Measurements from ENCODE around the gene MAST3. TPM values are rescaled to one million over a fixed set of nuclear protein-coding genes. Genes with fewer than 3 reads are reported as not detected.

The MAST3 gene
- total RNA-seq, 3 donors from 2014 or later: 25.2 to 37.3 (median 34.7) TPM

DNA sequence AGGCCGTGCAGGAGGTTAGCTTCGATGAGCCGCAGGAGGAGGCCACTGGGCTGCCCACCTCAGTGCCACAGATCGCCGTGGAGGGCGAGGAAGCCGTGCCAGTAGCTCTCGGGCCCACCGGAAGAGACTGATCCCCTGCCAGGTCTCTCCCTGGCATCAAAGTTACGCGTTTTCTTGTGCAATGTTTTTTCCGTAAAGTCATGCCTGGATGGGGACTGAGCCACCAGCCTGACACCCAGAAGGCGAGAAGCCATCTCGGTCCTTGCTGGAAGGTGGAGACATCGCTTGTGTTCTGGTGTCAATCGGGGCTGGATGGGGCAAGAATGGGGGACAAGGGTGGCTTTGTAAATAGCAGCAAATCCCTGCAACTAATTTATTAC lies 52.0 kb downstream of the MAST3 start:
- TF ChIP-seq, protein P1, sequence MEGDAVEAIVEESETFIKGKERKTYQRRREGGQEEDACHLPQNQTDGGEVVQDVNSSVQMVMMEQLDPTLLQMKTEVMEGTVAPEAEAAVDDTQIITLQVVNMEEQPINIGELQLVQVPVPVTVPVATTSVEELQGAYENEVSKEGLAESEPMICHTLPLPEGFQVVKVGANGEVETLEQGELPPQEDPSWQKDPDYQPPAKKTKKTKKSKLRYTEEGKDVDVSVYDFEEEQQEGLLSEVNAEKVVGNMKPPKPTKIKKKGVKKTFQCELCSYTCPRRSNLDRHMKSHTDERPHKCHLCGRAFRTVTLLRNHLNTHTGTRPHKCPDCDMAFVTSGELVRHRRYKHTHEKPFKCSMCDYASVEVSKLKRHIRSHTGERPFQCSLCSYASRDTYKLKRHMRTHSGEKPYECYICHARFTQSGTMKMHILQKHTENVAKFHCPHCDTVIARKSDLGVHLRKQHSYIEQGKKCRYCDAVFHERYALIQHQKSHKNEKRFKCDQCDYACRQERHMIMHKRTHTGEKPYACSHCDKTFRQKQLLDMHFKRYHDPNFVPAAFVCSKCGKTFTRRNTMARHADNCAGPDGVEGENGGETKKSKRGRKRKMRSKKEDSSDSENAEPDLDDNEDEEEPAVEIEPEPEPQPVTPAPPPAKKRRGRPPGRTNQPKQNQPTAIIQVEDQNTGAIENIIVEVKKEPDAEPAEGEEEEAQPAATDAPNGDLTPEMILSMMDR (IDR thresholded peaks at IDR 0.05): no peak
- intact Hi-C loops (cut with DNase I, micrococcal nuclease): no loop called here
- Histone ChIP-seq H3K4me3 (no peak overlapping the region), H3K4me1 (ENCODE audit: low read depth) (peaks cover 17% of the 10 kb centered on the region), H3K36me3 (ENCODE audit: low read depth) (peaks cover 4% of the 10 kb centered on the region), H3K9me3 (no peaks in the 10 kb centered on the region)
- DNase-seq: no peak
- no peak for ATAC-seq

DNA sequence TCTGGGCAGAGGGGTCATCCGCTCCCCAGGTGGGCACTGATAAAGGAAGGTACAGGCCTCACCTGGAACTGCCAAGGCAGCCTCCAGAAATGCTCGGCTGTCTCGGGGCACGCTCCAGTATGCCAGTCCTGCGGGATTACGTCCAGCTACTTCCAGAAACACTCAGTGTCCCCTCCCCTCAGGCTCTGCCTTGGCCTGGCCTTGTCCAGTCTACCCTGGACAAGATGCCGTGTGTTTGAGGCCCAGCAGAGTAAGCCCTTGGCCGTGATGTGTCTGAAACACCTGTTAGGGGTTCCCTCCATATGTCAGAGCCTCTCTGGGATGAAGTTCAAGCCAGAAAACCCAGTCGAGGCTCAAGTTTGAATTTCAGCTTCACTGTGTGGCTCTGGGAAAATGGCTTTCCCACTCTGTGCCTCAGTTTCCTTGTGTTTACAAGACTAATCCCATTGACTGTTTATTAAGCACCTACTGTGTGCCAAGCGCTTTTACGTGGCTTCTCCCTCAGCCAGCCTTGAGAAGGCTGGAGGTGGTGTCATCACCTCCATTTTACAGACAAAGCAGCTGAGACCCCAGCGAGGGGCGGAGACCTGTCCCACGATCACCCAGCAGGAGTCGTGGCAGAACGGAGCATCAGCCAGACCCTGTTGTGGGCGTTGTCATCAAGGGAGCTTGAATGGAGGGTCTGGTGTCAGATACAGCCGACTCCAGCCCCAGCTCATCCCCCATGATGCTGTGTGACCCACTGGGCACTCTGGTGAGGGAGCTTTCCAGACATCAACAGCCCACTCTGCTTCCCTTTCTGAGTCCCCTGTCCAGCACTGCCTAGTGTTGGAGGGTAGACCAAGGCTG lies 53.4 kb downstream of the MAST3 start:
- no peak overlapping the region for H3K4me3 ChIP-seq
- intact Hi-C loops (cut with DNase I, micrococcal nuclease): no loop called here
- peak in 2 of 3 donors; percentile 22 to 45 for DNase-seq
- TF ChIP-seq, protein P1 (IDR thresholded peaks at IDR 0.05): no peak
- no peaks in the 10 kb centered on the region for H3K9me3 ChIP-seq
- peaks cover 25% of the 10 kb centered on the region for H3K4me1 ChIP-seq (ENCODE audit: low read depth)
- no peak for ATAC-seq
- H3K36me3 ChIP-seq (ENCODE audit: low read depth): peaks cover 4% of the 10 kb centered on the region

DNA sequence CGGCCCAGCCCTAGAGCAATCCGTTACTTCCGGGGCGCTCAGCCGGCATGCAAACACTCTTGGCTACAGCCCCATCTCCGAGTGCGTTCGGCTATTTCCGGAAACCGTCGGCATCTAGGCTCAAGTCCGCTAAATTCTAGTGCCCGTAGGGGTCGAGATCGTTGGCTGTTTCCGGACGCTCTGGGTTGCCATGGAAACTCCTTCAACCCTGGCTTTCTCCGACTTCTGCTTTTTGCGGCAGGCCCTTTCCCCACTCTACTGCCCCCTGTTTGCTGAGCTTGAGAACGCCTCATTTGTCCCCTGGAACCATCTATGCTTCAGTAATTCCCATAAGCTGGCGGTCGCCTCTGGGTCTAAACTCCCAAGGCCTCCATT lies 54.9 kb downstream of the MAST3 start:
- intact Hi-C loops (cut with DNase I, micrococcal nuclease): no loop called here
- Histone ChIP-seq H3K4me1 (ENCODE audit: low read depth) (peaks cover 39% of the 10 kb centered on the region), H3K9me3 (no peaks in the 10 kb centered on the region), H3K36me3 (ENCODE audit: low read depth) (peaks cover 4% of the 10 kb centered on the region), H3K4me3 (peak overlapping the region; percentile 29)
- ATAC-seq (peak; percentile 74), DNase-seq (peak; percentile 98 to 100 (median 98))
- TF ChIP-seq, protein P1 (IDR thresholded peaks at IDR 0.05): no peak

DNA sequence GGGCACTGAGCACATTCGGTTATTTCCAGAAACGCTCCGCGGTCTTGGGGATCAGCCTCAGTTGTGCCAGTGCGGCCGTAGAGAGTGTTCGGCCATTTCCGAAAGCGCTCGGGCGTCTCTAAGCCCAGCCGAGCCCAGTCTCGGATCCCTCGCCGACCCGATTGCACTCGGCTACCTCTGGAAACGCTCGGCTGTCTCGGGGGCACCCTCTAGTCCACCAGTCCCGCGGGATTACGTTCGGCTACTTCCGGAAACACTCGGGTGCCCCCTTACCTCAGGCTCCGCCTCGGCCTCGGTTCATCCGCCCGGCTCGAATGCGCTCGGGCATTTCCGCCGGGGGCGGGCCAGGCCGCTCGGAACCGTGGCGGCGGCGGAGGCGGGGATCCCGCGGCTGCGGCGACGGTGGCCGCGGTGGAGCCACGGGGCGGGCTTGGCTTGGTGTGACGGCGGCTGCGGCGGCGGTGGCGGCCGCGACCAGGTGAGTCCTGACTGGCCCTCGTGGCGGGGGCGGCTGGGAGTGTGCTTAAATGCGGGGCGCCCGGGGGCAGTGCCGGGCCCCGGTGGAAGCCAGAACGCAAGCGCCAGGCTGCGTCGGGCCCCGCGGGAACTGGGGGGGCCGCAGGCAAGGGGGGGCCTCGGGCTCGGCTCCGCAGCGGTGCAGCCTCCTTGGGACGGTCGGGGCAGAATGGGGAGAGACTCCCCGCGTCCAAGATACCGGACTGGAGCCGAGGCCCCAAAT lies 55.4 kb downstream of the MAST3 start, which contains the start of gene PIK3R2:
Gene PIK3R2, plus strand, starts transcription at position 347 of the 739 bp plus-strand sequence. CDS start 2,717 bp downstream, outside the sequence.
- Histone ChIP-seq H3K36me3 (ENCODE audit: low read depth) (peaks cover 4% of the 10 kb centered on the region), H3K9me3 (no peaks in the 10 kb centered on the region), H3K4me1 (ENCODE audit: low read depth) (peaks cover 43% of the 10 kb centered on the region), H3K4me3 (peak within 1 kb of the TSS; percentile 29)
- ATAC-seq (peak; percentile 85), DNase-seq (peak; percentile 99 to 100 (median 100))
- intact Hi-C loops (cut with DNase I, micrococcal nuclease): no loop called here
- TF ChIP-seq, protein P1 (IDR thresholded peaks at IDR 0.05): no peak

DNA sequence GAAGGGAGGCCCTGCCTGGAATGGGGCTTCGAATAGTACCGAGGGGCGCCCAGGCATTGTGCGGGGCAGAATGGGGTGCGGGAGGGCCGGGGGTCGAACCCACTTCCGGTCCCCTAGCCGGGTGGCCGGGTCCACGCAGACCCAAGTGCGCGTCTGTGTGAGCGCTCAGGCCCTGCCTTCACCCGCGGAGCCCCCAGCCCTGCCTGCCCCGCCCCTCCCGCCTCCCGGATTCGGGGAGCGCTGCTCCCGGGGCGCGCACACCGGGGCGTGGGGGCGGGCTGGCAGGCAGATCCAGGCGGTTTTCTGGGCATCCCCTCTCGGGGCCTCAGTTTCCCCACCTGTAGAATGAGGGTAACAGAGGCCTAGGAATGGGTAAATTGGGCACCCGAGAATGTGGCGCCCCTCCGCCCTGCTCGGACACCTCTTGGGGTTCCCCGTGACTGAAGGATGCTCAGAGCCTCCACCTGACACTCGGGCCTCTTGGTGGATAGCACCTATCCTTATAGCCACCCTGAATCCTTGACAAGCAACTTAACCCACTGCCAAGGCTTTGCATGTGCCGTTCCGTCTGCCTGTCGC lies 56.1 kb downstream of the MAST3 start:
- peak; percentile 47 to 80 (median 73) for DNase-seq
- intact Hi-C loops (cut with DNase I, micrococcal nuclease): no loop called here
- H3K4me1 ChIP-seq (ENCODE audit: low read depth): peaks cover 43% of the 10 kb centered on the region

More for the DNA sequence above, 56.1 kb downstream of the MAST3 start:
- peaks cover 4% of the 10 kb centered on the region for H3K36me3 ChIP-seq (ENCODE audit: low read depth)
- H3K9me3 ChIP-seq: no peaks in the 10 kb centered on the region
- TF ChIP-seq, protein P1 (IDR thresholded peaks at IDR 0.05): no peak
- no peak for ATAC-seq
- H3K4me3 ChIP-seq: peak overlapping the region; percentile 29
